Nephron progenitor cell (in vitro differentiated cells): ENCODE data around the gene NEK5.
A peak's percentile ranks its signal among the peaks of the same experiment; 100 is the strongest.
"Not testable (repeated sequence)": the region's sequence is repeated elsewhere in the genome, so short reads cannot be mapped to it uniquely, and the experiment has no call there.

Experiments used
- DNase-seq: peaks from one replicate; pipeline ENCODE4 v3.0.0; 2021
- H3K27ac Mint-ChIP-seq: 2 replicates; pipeline ENCODE4 v1.8.0; 2021; ENCODE audit warnings: mild to moderate bottlenecking, moderate library complexity, mixed read lengths
- H3K27me3 Mint-ChIP-seq: 2 replicates; pipeline ENCODE4 v1.8.0; 2021; ENCODE audit warnings: mild to moderate bottlenecking, low read depth, mixed read lengths; ENCODE audit not compliant: poor library complexity
- H3K36me3 Mint-ChIP-seq: 2 replicates; pipeline ENCODE4 v1.8.0; 2021; ENCODE audit warnings: low read depth, mixed read lengths
- H3K4me1 Mint-ChIP-seq: 2 replicates; pipeline ENCODE4 v1.8.0; 2021; ENCODE audit warnings: mixed read lengths
- H3K4me3 Mint-ChIP-seq: 2 replicates; pipeline ENCODE4 v1.8.0; 2021; ENCODE audit warnings: mild to moderate bottlenecking, moderate library complexity, mixed read lengths
- H3K9me3 Mint-ChIP-seq: 2 replicates; pipeline ENCODE4 v1.8.0; 2021; ENCODE audit warnings: mild to moderate bottlenecking, moderate library complexity, mixed read lengths
- CTCF ChIP-seq: fragments of 200-600 bp; sonication (generic); IDR thresholded peaks from 2 replicates; pipeline ENCODE4 v1.5.0; 2021; ENCODE audit warnings: antibody characterized with exemption

NEK5 gene

GRCh38 chr13:52070929-52071523 is 57.8 kb downstream of the NEK5 start:
- TF ChIP-seq CTCF, result no peak
- Mint-ChIP-seq H3K9me3 (peaks cover 79% of the 10 kb centered on the region), H3K27ac (no peak overlapping the region), H3K4me1 (no peaks in the 10 kb centered on the region), H3K4me3 (no peak overlapping the region), H3K27me3 (peaks cover 4% of the 10 kb centered on the region), H3K36me3 (peaks cover 25% of the 10 kb centered on the region)
- no peak for DNase-seq

- Mint-ChIP-seq H3K27me3 (no peaks in the 10 kb centered on the region), H3K9me3 (peaks cover 83% of the 10 kb centered on the region), H3K4me1 (no peaks in the 10 kb centered on the region), H3K36me3 (peaks cover 29% of the 10 kb centered on the region), H3K27ac (no peak overlapping the region), H3K4me3 (no peak overlapping the region)
- TF ChIP-seq CTCF, result no peak
- no peak for DNase-seq
Observed at GRCh38 chr13:52067237-52067636, 61.6 kb downstream of the NEK5 start.

GRCh38 chr13:52061587-52061986 is 67.3 kb downstream of the NEK5 start:
- peaks cover 60% of the 10 kb centered on the region for H3K9me3 Mint-ChIP-seq
- H3K4me3 Mint-ChIP-seq, result no peak overlapping the region
- H3K27me3 Mint-ChIP-seq, result no peaks in the 10 kb centered on the region
- no peak overlapping the region for H3K27ac Mint-ChIP-seq
- peaks cover 9% of the 10 kb centered on the region for H3K36me3 Mint-ChIP-seq
- no peaks in the 10 kb centered on the region for H3K4me1 Mint-ChIP-seq
- no peak for TF ChIP-seq CTCF
- DNase-seq, result no peak

- H3K27ac Mint-ChIP-seq, H3K36me3 Mint-ChIP-seq, H3K27me3 Mint-ChIP-seq, H3K4me3 Mint-ChIP-seq, DNase-seq, H3K4me1 Mint-ChIP-seq: not testable (repeated sequence)
- H3K9me3 Mint-ChIP-seq, result peaks cover 58% of the 10 kb centered on the region
Observed at GRCh38 chr13:52061064-52061463, 67.8 kb downstream of the NEK5 start.

- Mint-ChIP-seq H3K36me3 (peaks cover 9% of the 10 kb centered on the region), H3K27ac (no peak overlapping the region), H3K4me1 (no peaks in the 10 kb centered on the region), H3K9me3 (peaks cover 35% of the 10 kb centered on the region), H3K4me3 (no peak overlapping the region), H3K27me3 (peaks cover 3% of the 10 kb centered on the region)
- no peak for DNase-seq
- TF ChIP-seq CTCF, result no peak
Observed at GRCh38 chr13:52053460-52053859, 75.4 kb downstream of the NEK5 start.

GRCh38 chr13:52051400-52051799 is 77.5 kb downstream of the NEK5 start:
- no peak for TF ChIP-seq CTCF
- no peak overlapping the region for H3K4me3 Mint-ChIP-seq
- DNase-seq, result no peak
- H3K27ac Mint-ChIP-seq, result peak overlapping the region; percentile 1
- peaks cover 9% of the 10 kb centered on the region for H3K36me3 Mint-ChIP-seq
- no peaks in the 10 kb centered on the region for H3K4me1 Mint-ChIP-seq
- peaks cover 30% of the 10 kb centered on the region for H3K9me3 Mint-ChIP-seq
- peaks cover 3% of the 10 kb centered on the region for H3K27me3 Mint-ChIP-seq
